H9 (cell line): ENCODE data around the gene PPM1N. TPM values are rescaled to one million over a fixed set of nuclear protein-coding genes. Genes with fewer than 3 reads are reported as not detected.

Source experiments
- DNase-seq: peaks from one replicate; pipeline ENCODE4 v3.0.0-alpha.2; 2017
- H2AFZ ChIP-seq: one replicate; pipeline ENCODE4 v1.6.1; 2013; ENCODE audit warnings: mild to moderate bottlenecking, low read length, control low read depth, moderate library complexity
- H2AK5ac ChIP-seq: 2 replicates; pipeline ENCODE4 v1.6.1; 2013; ENCODE audit warnings: low read length, control low read depth, mixed read lengths; ENCODE audit not compliant: insufficient read length
- H2BK120ac ChIP-seq: one replicate; pipeline ENCODE4 v1.6.1; 2013; ENCODE audit warnings: low read depth, mild to moderate bottlenecking, low read length, control low read depth, inconsistent platforms; ENCODE audit not compliant: poor library complexity, severe bottlenecking
- H2BK12ac ChIP-seq: 2 replicates; pipeline ENCODE4 v1.6.1; 2013; ENCODE audit warnings: low read length, control low read depth, mixed read lengths, low read depth; ENCODE audit not compliant: insufficient read length
- H2BK15ac ChIP-seq: 2 replicates; pipeline ENCODE4 v1.6.1; 2013; ENCODE audit warnings: low read depth, low read length, control low read depth
- H2BK20ac ChIP-seq: one replicate; pipeline ENCODE4 v1.6.1; 2013; ENCODE audit warnings: low read depth, mild to moderate bottlenecking, low read length, control low read depth, inconsistent platforms; ENCODE audit not compliant: poor library complexity, severe bottlenecking
- H2BK5ac ChIP-seq: 2 replicates; pipeline ENCODE4 v1.6.1; 2013; ENCODE audit warnings: low read length, control low read depth, mixed read lengths; ENCODE audit not compliant: insufficient read length
- H3K14ac ChIP-seq: 2 replicates; pipeline ENCODE4 v1.6.1; 2013; ENCODE audit warnings: low read length, control low read depth; ENCODE audit not compliant: insufficient read depth
- H3K18ac ChIP-seq: 2 replicates; pipeline ENCODE4 v1.6.1; 2013; ENCODE audit warnings: low read depth, mild to moderate bottlenecking, mixed read lengths, low read length, control low read depth; ENCODE audit not compliant: insufficient read length
- H3K23ac ChIP-seq: 2 replicates; pipeline ENCODE4 v1.6.1; 2013; ENCODE audit warnings: low read length, control low read depth, mixed read lengths, low read depth; ENCODE audit not compliant: insufficient read length
- H3K23me2 ChIP-seq: 2 replicates; pipeline ENCODE4 v1.6.1; 2013; ENCODE audit warnings: low read depth, mild to moderate bottlenecking, mixed read lengths, low read length, control low read depth; ENCODE audit not compliant: insufficient read length, poor library complexity, severe bottlenecking
- H3K27ac ChIP-seq: 2 replicates; pipeline ENCODE4 v1.5.1; 2013; ENCODE audit warnings: low read length, control low read depth, mixed read lengths, low read depth; ENCODE audit not compliant: insufficient read length
- H3K27me3 ChIP-seq: 2 replicates; pipeline ENCODE4 v1.6.1; 2013; ENCODE audit warnings: low read length, control low read depth, inconsistent platforms; ENCODE audit not compliant: insufficient read depth
- H3K4ac ChIP-seq: 2 replicates; pipeline ENCODE4 v1.6.1; 2013; ENCODE audit warnings: low read depth, mild to moderate bottlenecking, control low read depth, inconsistent platforms, low read length, moderate library complexity
- H3K4me1 ChIP-seq: 2 replicates; pipeline ENCODE4 v1.6.1; 2013; ENCODE audit warnings: low read length, control low read depth, inconsistent platforms; ENCODE audit not compliant: insufficient read depth
- H3K4me2 ChIP-seq: 2 replicates; pipeline ENCODE4 v1.6.1; 2013; ENCODE audit warnings: low read length, control low read depth, mixed read lengths; ENCODE audit not compliant: insufficient read length, insufficient read depth
- H3K56ac ChIP-seq: 2 replicates; pipeline ENCODE4 v1.6.1; 2013; ENCODE audit warnings: low read depth, mild to moderate bottlenecking, mixed read lengths, low read length, control low read depth; ENCODE audit not compliant: insufficient read length
- H3K79me1 ChIP-seq: 2 replicates; pipeline ENCODE4 v1.6.1; 2013; ENCODE audit warnings: low read depth, mild to moderate bottlenecking, moderate library complexity, low read length, control low read depth, inconsistent platforms; ENCODE audit not compliant: insufficient read depth, poor library complexity, severe bottlenecking
- H3K79me2 ChIP-seq: 2 replicates; pipeline ENCODE4 v1.6.1; 2013; ENCODE audit warnings: low read length, control low read depth, inconsistent platforms; ENCODE audit not compliant: insufficient read depth
- H3K9ac ChIP-seq: 2 replicates; pipeline ENCODE4 v1.6.1; 2013; ENCODE audit warnings: low read length, control low read depth, mixed read lengths; ENCODE audit not compliant: insufficient read length; ENCODE audit errors: extremely low read depth
- H3K9me3 ChIP-seq: one replicate; pipeline ENCODE4 v1.6.1; 2013; ENCODE audit warnings: low read depth, low read length, inconsistent platforms; ENCODE audit not compliant: control insufficient read depth
- H3T11ph ChIP-seq: one replicate; pipeline ENCODE4 v1.6.1; 2013; ENCODE audit warnings: mild to moderate bottlenecking, low read length, control low read depth, inconsistent platforms
- H4K20me1 ChIP-seq: one replicate; pipeline ENCODE4 v1.6.1; 2013; ENCODE audit not compliant: control insufficient read depth, insufficient read length, insufficient read depth
- H4K5ac ChIP-seq: 2 replicates; pipeline ENCODE4 v1.6.1; 2013; ENCODE audit warnings: low read depth, mild to moderate bottlenecking, mixed read lengths, low read length, control low read depth; ENCODE audit not compliant: insufficient read length
- H4K8ac ChIP-seq: replicated peaks from 2 replicates; pipeline ENCODE4 v1.6.1; 2013; ENCODE audit warnings: low read length, control low read depth, mixed read lengths, low read depth; ENCODE audit not compliant: insufficient read length
- H4K91ac ChIP-seq: 2 replicates; pipeline ENCODE4 v1.6.1; 2013; ENCODE audit warnings: low read depth, mild to moderate bottlenecking, moderate library complexity, mixed read lengths, low read length, control low read depth; ENCODE audit not compliant: insufficient read length
- H3K27ac Mint-ChIP-seq, 3 experiments: 2 replicates in 2 of 3; 3 replicates in 1 of 3; pipeline ENCODE4 v1.8.0; 2020 to 2021; ENCODE audit warnings: mixed read lengths in 3 of 3, mild to moderate bottlenecking in 1 of 3, moderate library complexity in 1 of 3
- H3K27me3 Mint-ChIP-seq: 2 replicates; pipeline ENCODE4 v1.8.0; 2021; ENCODE audit warnings: low read depth, mild to moderate bottlenecking, moderate library complexity, mixed read lengths
- H3K36me3 Mint-ChIP-seq, 3 experiments: 2 replicates in 2 of 3; 3 replicates in 1 of 3; pipeline ENCODE4 v1.8.0; 2020 to 2021; ENCODE audit warnings: low read depth in 3 of 3, mixed read lengths in 3 of 3; ENCODE audit not compliant: insufficient read depth in 1 of 3
- H3K4me1 Mint-ChIP-seq, 2 experiments: 2 replicates each; pipeline ENCODE4 v1.8.0; 2020; ENCODE audit warnings: mixed read lengths in 2 of 2
- H3K4me3 Mint-ChIP-seq, 2 experiments: 2 replicates in 1 of 2; 3 replicates in 1 of 2; pipeline ENCODE4 v1.8.0; 2020 to 2021; ENCODE audit warnings: mild to moderate bottlenecking in 2 of 2, mixed read lengths in 2 of 2, moderate library complexity in 1 of 2
- H3K9me3 Mint-ChIP-seq, 2 experiments: 2 replicates in 1 of 2; 3 replicates in 1 of 2; pipeline ENCODE4 v1.8.0; 2020; ENCODE audit warnings: mild to moderate bottlenecking in 2 of 2, mixed read lengths in 2 of 2, moderate library complexity in 1 of 2
- WGBS: extraction: QIAGEN DNeasy Blood & Tissue Kit; methylation state at CpG from one replicate; pipeline ENCODE4 v1.1.7; 2013; ENCODE audit warnings: missing lambda C conversion rate, low lambda C conversion rate, mixed read lengths; ENCODE audit not compliant: insufficient read length; ENCODE audit errors: extremely low coverage; 5-methylcytosine and 5-hydroxymethylcytosine counted together
- total RNA-seq: library from RNA; stranded (reverse); gene quantifications from 2 replicates; pipeline ENCODE4 v1.2.1, GENCODE V29; 2021
- TF ChIP-seq, protein P1 (sequence below): fragments of 200-600 bp; sonication (generic); conservative IDR thresholded peaks from 3 replicates; pipeline ENCODE4 v1.8.0; 2021; ENCODE audit warnings: antibody characterized with exemption, mild to moderate bottlenecking

PPM1N gene
- total RNA-seq, 1 experiment from 2014 or later = 7.7 TPM

DNA sequence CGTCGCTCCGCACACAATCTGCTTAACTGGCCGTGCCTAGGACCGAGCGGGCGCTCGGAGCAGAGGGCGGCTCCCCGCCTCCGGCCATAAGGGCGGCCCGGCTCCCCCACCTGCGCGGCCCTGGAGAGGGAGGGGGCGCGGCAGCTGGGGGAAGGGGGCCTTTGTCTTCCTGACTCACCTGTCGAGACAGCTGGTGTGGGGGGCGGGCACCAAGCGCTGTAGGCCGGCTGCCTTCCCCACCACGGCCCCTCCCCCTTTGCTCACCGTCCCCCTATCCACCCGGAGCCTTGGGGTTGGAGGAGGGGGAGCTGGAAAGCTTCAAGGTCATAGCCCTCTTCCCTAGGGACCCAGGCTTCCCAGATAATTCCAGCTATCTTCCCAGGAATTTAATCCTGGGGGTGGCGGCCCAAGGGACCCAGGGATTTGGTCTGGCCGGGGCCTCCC, 10.2 kb downstream of the PPM1N start:
- H3K4me1 ChIP-seq = no peaks in the 10 kb centered on the region; the same call in 1 of the 2 replicates
- H3K79me1 ChIP-seq = peaks cover 12% of the 10 kb centered on the region
- H3K4me3 Mint-ChIP-seq = peak overlapping the region; percentile 81 to 90
- no peak overlapping the region for H2BK5ac ChIP-seq
- H3K23ac ChIP-seq = no peak overlapping the region
- no peaks in the 10 kb centered on the region; a peak in 1 of 5 replicates for H3K9me3 Mint-ChIP-seq
- peak overlapping the region; percentile 71 for H2BK120ac ChIP-seq
- H3K27ac ChIP-seq = peak overlapping the region; percentile 55
- peaks cover 0 to 25% (median 7%) of the 10 kb centered on the region in 3 experiments; a peak in 5 of 7 replicates for H3K36me3 Mint-ChIP-seq
- no peaks in the 10 kb centered on the region for H3K9me3 ChIP-seq
- TF ChIP-seq, protein P1, sequence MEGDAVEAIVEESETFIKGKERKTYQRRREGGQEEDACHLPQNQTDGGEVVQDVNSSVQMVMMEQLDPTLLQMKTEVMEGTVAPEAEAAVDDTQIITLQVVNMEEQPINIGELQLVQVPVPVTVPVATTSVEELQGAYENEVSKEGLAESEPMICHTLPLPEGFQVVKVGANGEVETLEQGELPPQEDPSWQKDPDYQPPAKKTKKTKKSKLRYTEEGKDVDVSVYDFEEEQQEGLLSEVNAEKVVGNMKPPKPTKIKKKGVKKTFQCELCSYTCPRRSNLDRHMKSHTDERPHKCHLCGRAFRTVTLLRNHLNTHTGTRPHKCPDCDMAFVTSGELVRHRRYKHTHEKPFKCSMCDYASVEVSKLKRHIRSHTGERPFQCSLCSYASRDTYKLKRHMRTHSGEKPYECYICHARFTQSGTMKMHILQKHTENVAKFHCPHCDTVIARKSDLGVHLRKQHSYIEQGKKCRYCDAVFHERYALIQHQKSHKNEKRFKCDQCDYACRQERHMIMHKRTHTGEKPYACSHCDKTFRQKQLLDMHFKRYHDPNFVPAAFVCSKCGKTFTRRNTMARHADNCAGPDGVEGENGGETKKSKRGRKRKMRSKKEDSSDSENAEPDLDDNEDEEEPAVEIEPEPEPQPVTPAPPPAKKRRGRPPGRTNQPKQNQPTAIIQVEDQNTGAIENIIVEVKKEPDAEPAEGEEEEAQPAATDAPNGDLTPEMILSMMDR = no peak
- peaks cover 20% of the 10 kb centered on the region for H3K23me2 ChIP-seq
- no peak overlapping the region for H3T11ph ChIP-seq
- H3K27me3 Mint-ChIP-seq = no peaks in the 10 kb centered on the region
- peak overlapping the region in 1 of 3 experiments; percentile 44; a peak in 2 of 7 replicates for H3K27ac Mint-ChIP-seq
- no peak overlapping the region; the same call in 1 of the 2 replicates for H3K4ac ChIP-seq
- H3K14ac ChIP-seq = peak overlapping the region; percentile 54; the same call in 1 of the 2 replicates
- H2BK12ac ChIP-seq = no peak overlapping the region
- H4K8ac ChIP-seq = no peak overlapping the region
- no peaks in the 10 kb centered on the region for H4K20me1 ChIP-seq
- H2AK5ac ChIP-seq = no peak overlapping the region
- no peak overlapping the region for H2BK20ac ChIP-seq
- peaks cover 38% of the 10 kb centered on the region; the same call in 1 of the 2 replicates for H3K79me2 ChIP-seq
- H3K4me1 Mint-ChIP-seq = peaks cover 16 to 22% of the 10 kb centered on the region in 2 experiments
- H3K56ac ChIP-seq = no peak overlapping the region
- whole genome bisulfite sequencing = no CpG with 5 or more reads among the region's 26 CpGs
- no peaks in the 10 kb centered on the region for H3K27me3 ChIP-seq
- no peak overlapping the region for H2AFZ ChIP-seq
- H3K4me2 ChIP-seq = peak overlapping the region; percentile 88
- no peak overlapping the region for H4K5ac ChIP-seq
- H2BK15ac ChIP-seq = no peak overlapping the region
- no peak overlapping the region for H4K91ac ChIP-seq
- peak overlapping the region; percentile 69 for H3K9ac ChIP-seq
- H3K18ac ChIP-seq = peak overlapping the region; percentile 75
- DNase-seq = peak; percentile 88
